HCT116 (cell line): Measurements from ENCODE around the gene SLC66A3. TPM values are rescaled to one million over a fixed set of nuclear protein-coding genes. Genes with fewer than 3 reads are reported as not detected.

Experiments used
- ATAC-seq: fragments of 200-7000 bp; cut with Tn5 transposase; 2 replicates; pipeline ENCODE4 v1.9.1; 2020; ENCODE audit warnings: mild to moderate bottlenecking, moderate library complexity
- BruUV-seq: library from RNA; stranded (reverse); fragments of 400-500 nt; replicated peaks from 2 replicates; lab custom pipeline; 2021; lab: Mats Ljungman, UMichigan
- CTCF ChIA-PET: fragments of 300-600 bp; sonication (Branson Sonifier 250); formaldehyde crosslinking; loops from one replicate; lab custom pipeline; 2021; ENCODE audit warnings: antibody characterized with exemption; lab: Charles Lee
- POLR2A ChIA-PET: fragments of 300-600, 350-600 bp; sonication (Branson Sonifier 250); formaldehyde crosslinking; loops from one replicate; lab custom pipeline; 2021; ENCODE audit warnings: antibody characterized with exemption; lab: Charles Lee
- RAD21 ChIA-PET, 2 experiments: fragments of 300-600 bp; sonication (Branson Sonifier 250); formaldehyde crosslinking; loops; one replicate each; lab custom pipeline; 2023; ENCODE audit warnings: low total read pairs in 2 of 2; ENCODE audit not compliant: uncharacterized antibody in 2 of 2, unreplicated experiment in 2 of 2, low non-redundant PET in 1 of 2; lab: Charles Lee
- DNase-seq: peaks from one replicate; pipeline ENCODE4 v3.0.0-alpha.2; 2010; ENCODE audit warnings: low read depth, low spot score
- H2AFZ ChIP-seq: fragments of 200-600 bp; shearing (Covaris generic), sonication (generic); 2 replicates; pipeline ENCODE4 v1.6.1; 2017; ENCODE audit warnings: low read depth, mixed run types, mixed read lengths, antibody characterized with exemption, low read length; ENCODE audit not compliant: poor library complexity, severe bottlenecking
- H3K27ac ChIP-seq: 2 replicates; pipeline ENCODE4 v1.5.1; 2012; ENCODE audit warnings: low read depth, low read length
- H3K27me3 ChIP-seq: fragments of 200-600 bp; sonication (generic); 2 replicates; pipeline ENCODE4 v1.6.1; 2016; ENCODE audit warnings: mixed run types, low read length, mixed read lengths; ENCODE audit not compliant: insufficient read depth
- H3K36me3 ChIP-seq, 2 experiments: fragments of 200-500 bp in 1 of 2; fragments of 200-600 bp in 1 of 2; sonication (Bioruptor generic) in 1 of 2; sonication (generic) in 1 of 2; 2 replicates each; pipeline versions ENCODE4 v1.5.1 to v1.6.1; 2014 to 2016; ENCODE audit warnings: low read length in 2 of 2, inconsistent platforms in 1 of 2, mixed read lengths in 1 of 2, mixed run types in 1 of 2; ENCODE audit not compliant: insufficient read depth in 2 of 2, control insufficient read depth in 1 of 2
- H3K4me1 ChIP-seq, 2 experiments: fragments of 200-600 bp in 1 of 2; sonication (generic) in 1 of 2; 2 replicates each; pipeline versions ENCODE4 v1.5.1 to v1.6.1; 2012 to 2017; ENCODE audit warnings: low read length in 2 of 2, inconsistent platforms in 1 of 2, mild to moderate bottlenecking in 1 of 2, mixed read lengths in 1 of 2, mixed run types in 1 of 2, moderate library complexity in 1 of 2; ENCODE audit not compliant: insufficient read depth in 2 of 2, control insufficient read depth in 1 of 2
- H3K4me2 ChIP-seq: fragments of 200-600 bp; sonication (generic); 2 replicates; pipeline ENCODE4 v1.6.1; 2017; ENCODE audit warnings: mixed run types, low read length, mixed read lengths
- H3K4me3 ChIP-seq, 2 experiments: fragments of 200-600 bp in 1 of 2; sonication (generic) in 1 of 2; replicated peaks in 1 of 2; 2 replicates each; pipeline ENCODE4 v1.5.1; 2011 to 2016; ENCODE audit warnings: low read length in 2 of 2, control low read depth in 1 of 2, low read depth in 1 of 2, mild to moderate bottlenecking in 1 of 2, mixed read lengths in 1 of 2, mixed run types in 1 of 2
- H3K79me2 ChIP-seq: fragments of 200-600 bp; sonication (generic); 2 replicates; pipeline ENCODE4 v1.6.1; 2017; ENCODE audit warnings: mild to moderate bottlenecking, mixed run types, low read length, moderate library complexity, mixed read lengths; ENCODE audit not compliant: insufficient read depth
- H3K9ac ChIP-seq: fragments of 200-600 bp; sonication (generic); 2 replicates; pipeline ENCODE4 v1.6.1; 2016; ENCODE audit warnings: low read length, mixed read lengths
- H3K9me2 ChIP-seq: fragments of 200-600 bp; sonication (generic), shearing (Covaris generic); 2 replicates; pipeline ENCODE4 v1.6.1; 2017; ENCODE audit warnings: mixed run types, mild to moderate bottlenecking, moderate library complexity; ENCODE audit not compliant: insufficient read depth
- H3K9me3 ChIP-seq, 2 experiments: fragments of 200-500 bp in 1 of 2; fragments of 200-600 bp in 1 of 2; sonication (Bioruptor generic) in 1 of 2; sonication (generic) in 1 of 2; 2 replicates each; pipeline ENCODE4 v1.6.1; 2014 to 2017; ENCODE audit warnings: low read length in 2 of 2, mixed read lengths in 2 of 2, inconsistent platforms in 1 of 2, low read depth in 1 of 2, mild to moderate bottlenecking in 1 of 2, mixed run types in 1 of 2, moderate library complexity in 1 of 2; ENCODE audit not compliant: control insufficient read depth in 1 of 2, insufficient read depth in 1 of 2
- H4K20me1 ChIP-seq: fragments of 200-600 bp; sonication (generic), shearing (Covaris generic); 2 replicates; pipeline ENCODE4 v1.6.1; 2017; ENCODE audit warnings: mixed run types, mild to moderate bottlenecking, moderate library complexity; ENCODE audit not compliant: insufficient read depth
- CBX3 ChIP-seq: IDR thresholded peaks from 2 replicates; pipeline ENCODE4 v1.6.1; 2012; ENCODE audit warnings: low read depth
- CEBPB ChIP-seq: IDR thresholded peaks from 2 replicates; pipeline ENCODE4 v1.6.1; 2012; ENCODE audit warnings: low read depth
- EGR1 ChIP-seq: IDR thresholded peaks from 2 replicates; pipeline ENCODE4 v1.6.1; 2012; ENCODE audit warnings: low read depth
- ELF1 ChIP-seq: IDR thresholded peaks from 2 replicates; pipeline ENCODE4 v1.6.1; 2012; ENCODE audit warnings: low read depth, borderline replicate concordance
- EZH2 ChIP-seq: fragments of 200-600 bp; sonication (generic); IDR thresholded peaks from 2 replicates; pipeline ENCODE4 v1.6.1; 2017; ENCODE audit warnings: antibody characterized with exemption, mixed run types
- FOSL1 ChIP-seq: IDR thresholded peaks from 2 replicates; pipeline ENCODE4 v1.6.1; 2012; ENCODE audit warnings: low read depth
- POLR2A ChIP-seq: IDR thresholded peaks from 2 replicates; pipeline ENCODE4 v1.7.0; 2011; ENCODE audit warnings: borderline replicate concordance; ENCODE audit not compliant: insufficient read depth, insufficient read length; ENCODE audit errors: extremely low read depth
- POLR2AphosphoS5 ChIP-seq: IDR thresholded peaks from 2 replicates; pipeline ENCODE4 v1.6.1; 2011; ENCODE audit warnings: mild to moderate bottlenecking, low read depth, low read length, moderate library complexity
- RAD21 ChIP-seq: IDR thresholded peaks from 2 replicates; pipeline ENCODE4 v1.6.1; 2012; ENCODE audit warnings: low read depth, mild to moderate bottlenecking
- SIN3A ChIP-seq: IDR thresholded peaks from 2 replicates; pipeline ENCODE4 v1.6.1; 2012; ENCODE audit warnings: low read depth
- SP1 ChIP-seq: IDR thresholded peaks from 2 replicates; pipeline ENCODE4 v1.6.1; 2012; ENCODE audit warnings: low read depth
- SRF ChIP-seq: IDR thresholded peaks from 2 replicates; pipeline ENCODE4 v1.6.1; 2012; ENCODE audit warnings: low read depth
- YY1 ChIP-seq: IDR thresholded peaks from 2 replicates; pipeline ENCODE4 v1.6.1; 2011; ENCODE audit warnings: low read length, low read depth, moderate library complexity, mild to moderate bottlenecking; ENCODE audit not compliant: insufficient replicate concordance; ENCODE audit errors: extremely low read depth
- intact Hi-C: fragments of 100-400 bp; cut with micrococcal nuclease; formaldehyde crosslinking; loops from 2 replicates; pipeline ENCODE4 v1.10.0; 2022
- total RNA-seq: library from RNA; stranded (reverse); gene quantifications from one replicate; pipeline ENCODE4 v1.2.1, GENCODE V29; 2021; ENCODE audit not compliant: unreplicated experiment
- TF ChIP-seq, protein P1 (sequence below): IDR thresholded peaks from 2 replicates; pipeline ENCODE4 v1.6.1; 2012; ENCODE audit warnings: low read depth
- TF ChIP-seq, protein P2 (sequence below): IDR thresholded peaks from 2 replicates; pipeline ENCODE4 v1.6.1; 2011; ENCODE audit warnings: mild to moderate bottlenecking, low read length, moderate library complexity; ENCODE audit not compliant: insufficient replicate concordance; ENCODE audit errors: extremely low read depth
- TF ChIP-seq, protein P3 (sequence below): IDR thresholded peaks from 2 replicates; pipeline ENCODE4 v1.6.1; 2012

SLC66A3 gene
- total RNA-seq, 1 experiment from 2014 or later = 15.9 TPM

GRCh38 chr2:11160731-11161455 lies 5.6 kb downstream of the SLC66A3 start:
- POLR2A ChIA-PET = no interaction called here
- Histone ChIP-seq H3K27me3 (no peaks in the 10 kb centered on the region), H4K20me1 (no peaks in the 10 kb centered on the region), H3K79me2 (no peaks in the 10 kb centered on the region), H3K36me3 (no peaks in the 10 kb centered on the region), H3K9ac (no peak overlapping the region), H3K4me3 (no peak overlapping the region), H3K9me3 (no peaks in the 10 kb centered on the region), H2AFZ (no peak overlapping the region), H3K4me1 (peaks cover 0 to 6% of the 10 kb centered on the region in 2 experiments; a peak in 1 of 4 replicates), H3K9me2 (no peaks in the 10 kb centered on the region), H3K4me2 (no peak overlapping the region), H3K27ac (no peak overlapping the region)
- no peak for ATAC-seq
- TF ChIP-seq FOSL1 (no peak), YY1 (no peak), POLR2A (no peak), CBX3 (no peak), SP1 (no peak), ELF1 (no peak), EGR1 (no peak), EZH2 (no peak), CEBPB (no peak), SIN3A (no peak), SRF (no peak), RAD21 (no peak), POLR2AphosphoS5 (no peak)
- TF ChIP-seq, protein P1, sequence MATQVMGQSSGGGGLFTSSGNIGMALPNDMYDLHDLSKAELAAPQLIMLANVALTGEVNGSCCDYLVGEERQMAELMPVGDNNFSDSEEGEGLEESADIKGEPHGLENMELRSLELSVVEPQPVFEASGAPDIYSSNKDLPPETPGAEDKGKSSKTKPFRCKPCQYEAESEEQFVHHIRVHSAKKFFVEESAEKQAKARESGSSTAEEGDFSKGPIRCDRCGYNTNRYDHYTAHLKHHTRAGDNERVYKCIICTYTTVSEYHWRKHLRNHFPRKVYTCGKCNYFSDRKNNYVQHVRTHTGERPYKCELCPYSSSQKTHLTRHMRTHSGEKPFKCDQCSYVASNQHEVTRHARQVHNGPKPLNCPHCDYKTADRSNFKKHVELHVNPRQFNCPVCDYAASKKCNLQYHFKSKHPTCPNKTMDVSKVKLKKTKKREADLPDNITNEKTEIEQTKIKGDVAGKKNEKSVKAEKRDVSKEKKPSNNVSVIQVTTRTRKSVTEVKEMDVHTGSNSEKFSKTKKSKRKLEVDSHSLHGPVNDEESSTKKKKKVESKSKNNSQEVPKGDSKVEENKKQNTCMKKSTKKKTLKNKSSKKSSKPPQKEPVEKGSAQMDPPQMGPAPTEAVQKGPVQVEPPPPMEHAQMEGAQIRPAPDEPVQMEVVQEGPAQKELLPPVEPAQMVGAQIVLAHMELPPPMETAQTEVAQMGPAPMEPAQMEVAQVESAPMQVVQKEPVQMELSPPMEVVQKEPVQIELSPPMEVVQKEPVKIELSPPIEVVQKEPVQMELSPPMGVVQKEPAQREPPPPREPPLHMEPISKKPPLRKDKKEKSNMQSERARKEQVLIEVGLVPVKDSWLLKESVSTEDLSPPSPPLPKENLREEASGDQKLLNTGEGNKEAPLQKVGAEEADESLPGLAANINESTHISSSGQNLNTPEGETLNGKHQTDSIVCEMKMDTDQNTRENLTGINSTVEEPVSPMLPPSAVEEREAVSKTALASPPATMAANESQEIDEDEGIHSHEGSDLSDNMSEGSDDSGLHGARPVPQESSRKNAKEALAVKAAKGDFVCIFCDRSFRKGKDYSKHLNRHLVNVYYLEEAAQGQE = no peak
- TF ChIP-seq, protein P2, sequence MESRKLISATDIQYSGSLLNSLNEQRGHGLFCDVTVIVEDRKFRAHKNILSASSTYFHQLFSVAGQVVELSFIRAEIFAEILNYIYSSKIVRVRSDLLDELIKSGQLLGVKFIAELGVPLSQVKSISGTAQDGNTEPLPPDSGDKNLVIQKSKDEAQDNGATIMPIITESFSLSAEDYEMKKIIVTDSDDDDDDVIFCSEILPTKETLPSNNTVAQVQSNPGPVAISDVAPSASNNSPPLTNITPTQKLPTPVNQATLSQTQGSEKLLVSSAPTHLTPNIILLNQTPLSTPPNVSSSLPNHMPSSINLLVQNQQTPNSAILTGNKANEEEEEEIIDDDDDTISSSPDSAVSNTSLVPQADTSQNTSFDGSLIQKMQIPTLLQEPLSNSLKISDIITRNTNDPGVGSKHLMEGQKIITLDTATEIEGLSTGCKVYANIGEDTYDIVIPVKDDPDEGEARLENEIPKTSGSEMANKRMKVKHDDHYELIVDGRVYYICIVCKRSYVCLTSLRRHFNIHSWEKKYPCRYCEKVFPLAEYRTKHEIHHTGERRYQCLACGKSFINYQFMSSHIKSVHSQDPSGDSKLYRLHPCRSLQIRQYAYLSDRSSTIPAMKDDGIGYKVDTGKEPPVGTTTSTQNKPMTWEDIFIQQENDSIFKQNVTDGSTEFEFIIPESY = no peak
- TF ChIP-seq, protein P3, sequence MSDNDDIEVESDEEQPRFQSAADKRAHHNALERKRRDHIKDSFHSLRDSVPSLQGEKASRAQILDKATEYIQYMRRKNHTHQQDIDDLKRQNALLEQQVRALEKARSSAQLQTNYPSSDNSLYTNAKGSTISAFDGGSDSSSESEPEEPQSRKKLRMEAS = no peak
- RAD21 ChIA-PET = no interaction called here
- CTCF ChIA-PET = interaction anchor here (1.4 kb wide), 1 partner anchor 251 kb away, joined by 4 read pairs; no protein-coding TSS in a partner anchor
- BruUV-seq = no TSS peak
- intact Hi-C loops = no loop called here
- no peak for DNase-seq
